DLD1 (cell line): Measurements from ENCODE around the gene OR2T27.
"Not testable (repeated sequence)": the region's sequence is repeated elsewhere in the genome, so short reads cannot be mapped to it uniquely, and the experiment has no call there.

Experiments used
- in situ Hi-C: cut with HindIII; loops from 2 replicates; pipeline ENCODE4 v1.10.0; 2017; ENCODE audit warnings: low sequenced_read_pairs

The OR2T27 gene

DNA sequence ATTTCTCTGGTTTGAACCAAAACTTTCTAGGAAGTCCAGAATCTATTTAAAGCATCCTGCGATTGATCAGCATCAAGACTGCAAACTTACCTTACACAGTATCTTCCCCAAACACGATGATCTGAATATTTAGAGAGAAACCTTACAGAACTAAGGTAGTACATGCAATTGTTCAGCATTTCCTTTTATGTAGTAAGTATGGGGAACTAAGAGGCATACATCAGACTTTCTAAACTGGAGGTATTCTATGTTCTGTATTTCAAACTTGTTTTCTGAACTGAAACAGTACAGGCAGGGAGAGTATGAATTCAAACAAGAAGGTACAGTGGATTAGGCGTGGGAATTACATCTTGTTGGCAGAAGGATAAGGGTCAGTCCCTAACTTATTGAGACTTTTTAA lies at the start of gene OR2T27:
TSS of gene OR2T27 (minus strand) at position 175 of the 400 bp plus-strand sequence. CDS start 4,644 bp downstream, outside the sequence.
- in situ Hi-C loops: not testable (repeated sequence)

DNA sequence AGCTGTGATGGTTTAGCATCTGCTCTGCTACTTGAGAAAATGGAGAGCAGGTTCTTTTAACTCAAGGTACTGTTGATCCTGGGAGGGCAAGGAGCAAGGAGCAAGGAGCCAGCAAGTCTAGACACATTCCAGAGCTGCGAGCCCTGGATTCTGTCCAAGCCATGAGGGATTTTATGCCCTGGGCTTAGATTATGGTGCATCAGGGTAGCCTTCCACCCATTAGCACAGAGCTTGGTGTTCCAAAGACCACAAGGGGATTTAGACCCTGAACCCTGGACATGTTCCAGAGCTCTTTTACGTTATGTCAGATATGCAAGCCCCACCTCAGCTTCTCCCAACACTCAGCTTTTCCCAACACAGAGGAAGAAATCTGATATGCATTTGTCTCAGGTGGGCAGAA lies 49.3 kb upstream of the OR2T27 start:
- in situ Hi-C loops: no loop called here

GRCh38 chr1:248703674-248704073 lies 48.3 kb upstream of the OR2T27 start:
- in situ Hi-C loops: no loop called here

DNA sequence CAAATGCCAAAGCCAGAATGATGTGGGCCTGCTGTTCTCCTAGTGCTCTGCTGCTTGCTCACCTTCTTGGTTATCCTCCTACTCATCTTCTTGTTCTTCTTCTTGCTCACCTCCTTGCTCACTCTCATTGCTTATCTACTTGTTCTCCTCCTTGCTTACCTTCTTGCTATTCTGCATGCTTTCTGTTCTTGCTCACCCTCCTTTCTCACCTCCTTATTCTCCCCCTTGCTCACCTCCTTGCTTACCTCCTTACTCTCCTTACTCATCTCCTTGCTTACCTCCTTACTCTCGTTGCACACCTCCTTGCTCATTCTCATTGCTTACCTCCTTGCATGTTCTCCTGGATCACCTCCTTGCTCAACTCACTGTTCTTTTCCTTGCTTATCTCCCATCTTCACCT lies 47.4 kb upstream of the OR2T27 start, which contains the start of gene OR14I1:
TSS of gene OR14I1 (minus strand) at position 53 of the 400 bp plus-strand sequence.
- in situ Hi-C loops: no loop called here

DNA sequence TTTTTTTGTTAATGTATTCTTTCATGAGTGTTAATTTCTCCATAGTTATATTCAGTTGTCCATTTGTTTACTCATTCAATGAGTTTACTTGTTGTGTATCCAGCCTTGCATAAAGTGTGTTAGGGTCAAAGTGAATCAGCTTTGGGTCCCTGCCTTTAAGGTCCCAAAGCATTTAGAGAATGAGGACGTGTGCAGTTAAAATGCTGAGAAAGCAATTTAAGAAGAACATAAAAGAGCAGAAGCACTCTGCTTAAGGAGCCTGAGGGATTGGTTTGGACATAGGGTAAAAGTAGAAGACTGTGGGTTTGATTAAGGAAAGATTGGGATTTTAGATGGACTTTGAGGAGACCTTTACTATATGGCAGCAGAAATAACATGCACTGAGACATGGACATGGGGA lies 43.8 kb upstream of the OR2T27 start:
- in situ Hi-C loops: no loop called here

- in situ Hi-C loops: no loop called here
Observed at GRCh38 chr1:248697907-248698306, 42.6 kb upstream of the OR2T27 start.

DNA sequence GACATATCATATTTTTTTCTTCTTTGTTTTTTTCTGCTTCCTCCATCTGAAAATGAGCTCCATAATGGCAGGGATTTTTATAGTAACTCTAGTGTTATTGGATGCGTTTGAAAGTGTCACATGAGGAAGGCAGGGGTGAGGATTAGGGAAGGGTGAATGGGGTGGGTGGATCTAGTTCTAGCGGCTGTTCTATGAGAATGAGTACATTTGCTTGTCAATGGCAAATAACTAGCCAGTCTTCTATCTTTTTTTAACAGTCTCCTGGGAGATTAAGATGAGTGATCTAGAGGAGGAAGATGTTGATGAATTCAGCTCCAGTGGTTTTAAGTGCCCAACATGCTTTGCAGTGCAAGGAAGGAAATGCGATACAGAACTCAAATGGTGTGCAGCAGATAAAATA lies 41.4 kb upstream of the OR2T27 start:
- in situ Hi-C loops: no loop called here

GRCh38 chr1:248696261-248696660 lies 40.9 kb upstream of the OR2T27 start:
- in situ Hi-C loops: no loop called here

- in situ Hi-C loops: no loop called here
Observed at GRCh38 chr1:248695451-248696132, 40.3 kb upstream of the OR2T27 start.

DNA sequence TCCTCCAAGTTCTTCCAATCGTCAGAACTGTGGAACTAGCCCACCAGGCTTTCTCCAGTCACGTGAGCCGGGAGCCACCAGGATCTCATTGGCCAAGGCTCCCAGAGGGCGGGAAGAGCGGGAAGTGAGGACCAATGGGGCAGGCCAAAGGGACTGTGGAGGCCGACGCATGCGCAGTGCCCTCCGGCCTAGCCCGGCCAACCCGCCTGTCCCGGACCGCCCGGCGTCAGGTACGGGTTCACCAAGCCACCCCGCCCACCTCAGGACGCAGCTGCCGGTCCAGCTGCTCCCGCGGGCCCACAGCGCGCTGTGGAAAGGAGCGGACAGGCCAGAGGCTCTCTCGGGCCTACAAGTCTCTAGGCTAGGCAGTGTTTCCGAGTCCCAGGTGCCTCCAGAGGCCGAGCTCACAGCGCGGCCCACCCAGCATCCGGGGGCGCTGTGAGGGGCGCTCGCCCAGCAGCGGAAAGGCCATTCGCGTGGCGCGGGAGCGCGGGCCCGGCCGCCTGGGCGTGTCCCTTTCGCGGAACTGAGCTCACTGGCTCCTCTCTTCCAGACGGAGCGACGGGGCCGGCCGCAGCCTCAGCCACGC lies 36.3 kb upstream of the OR2T27 start:
- in situ Hi-C loops: no loop called here

DNA sequence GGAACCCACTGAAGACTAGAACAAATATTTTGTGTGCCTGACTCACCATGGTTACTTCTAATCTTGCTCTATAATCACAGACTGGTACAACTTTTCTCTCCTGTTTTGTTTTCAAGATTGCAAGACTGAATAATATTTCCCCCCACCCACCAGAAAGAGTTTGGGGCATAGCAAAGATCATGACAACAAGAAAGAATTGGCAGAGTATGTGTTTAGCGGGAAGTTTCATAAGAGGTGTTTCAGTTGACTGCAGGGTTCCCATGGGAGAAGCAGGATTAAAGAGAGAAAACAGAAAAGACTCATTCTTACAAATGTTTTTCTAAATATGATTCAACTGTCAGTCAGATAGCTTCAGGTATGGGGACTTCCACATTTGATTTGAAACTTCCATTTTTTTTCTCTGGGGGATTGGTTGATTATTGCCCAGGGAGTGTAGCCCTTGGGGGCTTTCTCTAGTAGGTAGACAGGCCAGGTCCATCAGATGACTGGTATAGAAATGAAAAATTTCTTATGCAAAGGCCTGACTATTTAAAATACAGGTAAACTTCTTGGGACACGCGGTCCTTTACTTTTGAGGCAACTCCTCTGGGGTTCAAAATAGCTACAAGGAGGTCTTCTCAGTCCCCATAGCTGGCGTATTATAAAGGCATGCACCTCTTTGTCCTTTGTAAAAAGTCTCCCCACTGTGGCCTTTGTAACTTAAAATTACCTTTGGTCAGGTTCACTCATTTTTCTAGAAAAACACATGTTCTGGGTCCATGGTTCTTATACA lies 33.4 kb upstream of the OR2T27 start:
- in situ Hi-C loops: no loop called here

GRCh38 chr1:248686815-248687214 lies 31.5 kb upstream of the OR2T27 start:
- in situ Hi-C loops: no loop called here

DNA sequence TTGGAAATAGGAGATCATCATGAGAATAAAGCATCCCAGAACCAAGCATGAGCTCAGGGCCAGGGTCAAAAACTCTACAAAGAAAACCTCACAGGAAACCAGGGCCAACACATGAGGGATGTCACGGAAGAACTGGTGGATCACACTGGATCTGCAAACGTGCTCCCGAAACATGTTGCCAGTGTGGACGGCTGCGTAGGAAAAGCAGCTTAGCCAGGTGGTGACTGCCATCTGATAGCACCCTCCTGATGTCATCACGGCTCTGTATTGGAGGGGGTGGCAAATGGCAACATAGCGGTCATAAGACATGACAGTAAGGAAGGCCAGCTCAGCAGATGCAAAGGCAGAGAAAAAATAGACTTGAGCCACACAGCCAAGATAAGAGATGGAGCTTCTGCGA lies 26.3 kb upstream of the OR2T27 start:
- in situ Hi-C loops: no loop called here

DNA sequence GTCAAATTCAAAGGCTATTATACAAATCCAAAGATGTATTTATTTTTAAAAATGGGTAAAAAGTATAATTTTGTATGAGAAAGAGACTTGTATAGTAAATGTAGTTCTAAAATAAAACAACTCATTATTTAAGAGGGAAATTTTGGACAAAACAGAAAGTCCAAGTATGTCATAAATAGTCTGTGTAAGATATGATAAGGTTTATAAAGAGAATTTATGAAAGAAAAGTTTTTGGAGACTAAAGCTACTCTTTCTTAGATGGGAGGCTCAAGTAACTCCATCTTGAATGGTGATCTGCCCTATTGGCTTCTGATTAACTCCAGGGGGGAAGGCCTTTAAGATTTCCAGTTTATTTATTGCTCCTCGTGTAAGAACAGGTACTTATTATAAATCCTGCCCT lies 14.7 kb upstream of the OR2T27 start:
- in situ Hi-C loops: no loop called here

DNA sequence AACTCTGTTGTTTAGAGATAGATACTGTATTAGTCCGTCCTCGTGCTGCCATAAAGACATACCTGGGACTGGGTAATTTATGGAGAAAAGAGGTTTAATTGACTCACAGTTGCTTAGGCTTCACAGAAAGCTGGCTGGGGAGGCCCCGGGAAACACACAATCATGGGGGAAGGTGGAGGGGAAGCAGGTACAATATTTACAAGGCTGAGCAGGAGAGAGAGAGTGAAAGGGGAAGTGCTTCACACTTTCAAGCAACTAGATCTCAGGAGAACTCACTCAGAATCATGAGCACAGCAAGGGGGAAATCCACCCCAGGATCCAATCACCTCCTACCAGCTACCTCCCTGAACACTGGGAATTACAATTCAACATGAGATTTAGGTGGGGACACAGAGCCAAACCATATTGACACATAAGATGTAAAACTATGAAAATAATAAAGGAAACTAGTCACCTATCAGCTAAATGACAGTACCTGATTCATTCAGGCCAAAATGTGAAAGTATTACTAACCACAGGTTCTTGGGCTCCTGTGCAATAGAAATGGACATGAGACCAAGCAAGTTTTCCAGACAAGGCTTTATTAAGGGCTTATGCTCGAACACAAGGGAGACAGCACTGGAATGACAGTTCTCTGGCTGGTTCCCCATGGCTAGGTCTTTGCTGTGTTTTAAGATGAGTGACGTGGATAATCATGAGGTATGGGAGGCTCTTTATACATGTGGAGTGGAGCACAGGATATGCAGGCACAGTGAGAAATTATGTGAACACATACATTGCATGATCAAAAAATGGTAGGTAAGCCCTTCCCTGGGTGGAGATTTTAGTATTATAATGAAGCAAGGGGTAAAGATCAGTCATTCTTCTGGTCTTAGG lies 8.4 kb upstream of the OR2T27 start:
- in situ Hi-C loops: not testable (repeated sequence)

DNA sequence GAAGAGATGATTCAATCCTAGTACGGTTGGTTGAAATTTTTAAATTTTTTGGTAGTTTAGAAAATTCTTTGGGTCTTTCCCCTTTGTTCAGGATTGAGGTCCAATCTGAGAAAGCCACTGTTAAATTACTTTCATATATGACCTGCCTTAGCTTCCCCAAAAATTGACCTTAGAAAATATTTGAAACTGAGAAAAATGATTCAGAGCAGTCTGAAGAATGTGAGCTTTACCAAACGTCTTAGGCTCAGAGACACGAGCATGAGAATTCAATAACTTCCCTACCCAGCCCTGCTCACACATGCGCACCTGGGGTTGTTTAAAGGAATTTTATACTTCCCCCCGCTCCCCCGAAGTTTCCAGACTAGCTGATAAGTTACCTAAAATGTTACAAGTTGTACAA lies 1.5 kb upstream of the OR2T27 start:
- in situ Hi-C loops: not testable (repeated sequence)

DNA sequence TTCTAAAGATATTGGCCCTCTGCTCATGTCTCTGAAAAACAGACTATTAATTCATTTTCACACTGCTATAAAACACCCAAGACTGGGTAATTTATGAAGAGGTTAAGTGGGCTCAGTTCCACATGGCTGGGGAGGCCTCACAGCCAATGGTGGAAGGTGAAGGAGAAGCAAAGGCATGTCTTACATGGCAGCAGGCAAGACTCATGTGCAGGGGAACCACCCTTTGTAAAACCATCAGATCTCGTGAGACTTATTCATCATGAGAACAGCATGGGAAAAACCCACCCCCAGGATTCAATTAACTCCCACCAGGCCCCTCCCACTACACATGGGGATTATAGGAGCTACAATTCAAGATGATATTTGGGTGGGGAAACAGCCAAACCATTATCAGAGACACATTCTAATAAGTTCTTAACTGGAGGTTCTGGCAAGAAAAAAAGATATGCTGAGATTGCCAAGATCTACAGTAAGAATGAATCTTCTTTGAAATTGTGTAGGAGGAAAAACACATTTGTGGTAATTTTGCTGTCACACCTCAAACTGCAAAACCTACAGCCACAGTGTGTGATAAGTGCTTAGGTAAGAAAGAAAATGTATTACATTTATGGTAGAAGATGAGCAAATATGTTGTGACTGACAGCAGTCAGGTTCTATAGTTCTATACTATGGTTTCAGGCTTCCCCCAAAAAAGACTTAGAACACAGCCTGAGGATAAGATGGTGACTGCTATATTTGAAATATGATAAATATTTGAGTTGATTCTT lies 6.4 kb downstream of the OR2T27 start:
- in situ Hi-C loops: not testable (repeated sequence)

GRCh38 chr1:248645178-248645577 lies 10.2 kb downstream of the OR2T27 start, which contains the start of gene OR2T35:
TSS of gene OR2T35 (minus strand) at chr1:248645278. CDS start at chr1:248639258, 6,020 bp downstream.
- in situ Hi-C loops: not testable (repeated sequence)

DNA sequence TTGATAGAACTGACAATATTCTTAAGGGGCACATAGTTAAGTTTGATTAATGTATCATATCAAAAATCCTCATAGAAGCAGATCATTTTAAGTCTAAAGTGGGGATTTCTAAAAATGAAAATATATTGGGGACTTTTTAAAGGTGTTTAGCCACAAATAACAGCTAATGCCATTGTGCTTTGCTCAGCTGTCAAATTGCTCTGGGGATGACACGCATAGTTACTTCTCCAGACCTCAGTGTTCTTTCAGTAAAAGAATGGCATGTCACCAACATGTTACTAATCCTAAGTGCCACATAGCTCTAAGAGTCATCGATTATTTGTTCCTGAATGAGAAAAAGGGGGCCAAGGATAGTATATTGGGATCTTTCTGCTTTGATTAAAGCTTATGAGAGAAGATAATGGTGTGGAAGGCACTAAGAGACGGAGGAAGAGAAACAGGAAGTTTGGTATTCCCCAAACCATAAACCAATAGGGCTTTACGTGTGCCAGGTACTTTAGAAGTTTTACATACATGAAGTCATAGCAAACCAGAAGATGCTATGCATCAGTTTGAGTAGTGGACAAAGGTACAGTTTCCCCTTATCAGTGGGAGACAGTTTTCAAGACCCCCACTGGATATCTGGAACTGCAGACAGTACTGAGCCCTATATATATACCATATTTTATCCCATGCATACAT lies 12.2 kb downstream of the OR2T27 start:
- in situ Hi-C loops: not testable (repeated sequence)
